Suprapubic skin (tissue), 4 donors: ENCODE results near the gene RUNX3. TPM values are rescaled to one million over a fixed set of nuclear protein-coding genes. Genes with fewer than 3 reads are reported as not detected.

Experiments
- DNase-seq, 2 donors: peaks; one replicate each; pipeline ENCODE4 v3.0.0-alpha.2; 2019; ENCODE audit warnings: low spot score in 2 of 2
- H3K27ac ChIP-seq: fragments of 200-600 bp; sonication (generic); one replicate; pipeline ENCODE4 v1.5.1; 2019
- H3K27me3 ChIP-seq: fragments of 200-600 bp; sonication (generic); one replicate; pipeline ENCODE4 v1.5.1; 2019
- H3K36me3 ChIP-seq: fragments of 200-600 bp; sonication (generic); one replicate; pipeline ENCODE4 v1.5.1; 2019
- H3K4me1 ChIP-seq: fragments of 200-600 bp; sonication (generic); one replicate; pipeline ENCODE4 v1.5.1; 2019
- H3K4me3 ChIP-seq: fragments of 200-600 bp; sonication (generic); one replicate; pipeline ENCODE4 v1.5.1; 2019; ENCODE audit warnings: mild to moderate bottlenecking
- H3K9me3 ChIP-seq: fragments of 200-600 bp; sonication (generic); one replicate; pipeline ENCODE4 v1.5.1; 2019
- CTCF ChIP-seq, 2 donors: fragments of 200-600 bp in 1 of 2; fragments of 450-650 bp in 1 of 2; sonication (generic) in 1 of 2; IDR thresholded peaks; one replicate each; pipeline ENCODE4 v1.5.1; 2016 to 2019; ENCODE audit warnings: antibody characterized with exemption in 2 of 2, mild to moderate bottlenecking in 1 of 2, moderate library complexity in 1 of 2
- EP300 ChIP-seq: sonication (generic); formaldehyde crosslinking; IDR thresholded peaks from one replicate; pipeline ENCODE4 v1.6.1; 2017; ENCODE audit warnings: antibody characterized with exemption
- POLR2A ChIP-seq, 2 donors: fragments of 450-650 bp; IDR thresholded peaks; one replicate each; pipeline ENCODE4 v1.6.1; 2017; ENCODE audit warnings: antibody characterized with exemption in 2 of 2, mild to moderate bottlenecking in 2 of 2, moderate library complexity in 2 of 2
- POLR2AphosphoS5 ChIP-seq, 3 donors: sonication (generic); formaldehyde crosslinking; IDR thresholded peaks; one replicate each; pipeline ENCODE4 v1.6.1; 2017; ENCODE audit warnings: antibody characterized with exemption in 3 of 3
- WGBS: methylation state at CpG from one replicate; pipeline ENCODE4 v1.1.5; 2018; 5-methylcytosine and 5-hydroxymethylcytosine counted together
- total RNA-seq, 4 donors: library from RNA; depleted of rRNA; stranded (reverse); fragments of >200 nt; gene quantifications; one replicate each; pipeline ENCODE4 v1.1.0, GENCODE V29; 2016

Gene RUNX3
- total RNA-seq, 4 donors from 2014 or later, result 7.9 to 18.7 (median 13.8) TPM

- WGBS, result 92% methylated on average over 3 of the region's 3 CpGs
- TF ChIP-seq EP300, result no peak
- no peak for TF ChIP-seq POLR2A (IDR thresholded peaks at IDR 0.05)
- TF ChIP-seq CTCF (IDR thresholded peaks at IDR 0.05), result no peak
- TF ChIP-seq POLR2AphosphoS5 (IDR thresholded peaks at IDR 0.05), result no peak
- no peak overlapping the region for H3K4me3 ChIP-seq
- peaks cover 6% of the 10 kb centered on the region for H3K27me3 ChIP-seq
- DNase-seq, result no peak
- H3K4me1 ChIP-seq, result no peaks in the 10 kb centered on the region
- H3K9me3 ChIP-seq, result no peaks in the 10 kb centered on the region
- no peak overlapping the region for H3K27ac ChIP-seq
- no peaks in the 10 kb centered on the region for H3K36me3 ChIP-seq
Measured at GRCh38 chr1:24944318-24944717, 14.2 kb upstream of the RUNX3 start.

DNA sequence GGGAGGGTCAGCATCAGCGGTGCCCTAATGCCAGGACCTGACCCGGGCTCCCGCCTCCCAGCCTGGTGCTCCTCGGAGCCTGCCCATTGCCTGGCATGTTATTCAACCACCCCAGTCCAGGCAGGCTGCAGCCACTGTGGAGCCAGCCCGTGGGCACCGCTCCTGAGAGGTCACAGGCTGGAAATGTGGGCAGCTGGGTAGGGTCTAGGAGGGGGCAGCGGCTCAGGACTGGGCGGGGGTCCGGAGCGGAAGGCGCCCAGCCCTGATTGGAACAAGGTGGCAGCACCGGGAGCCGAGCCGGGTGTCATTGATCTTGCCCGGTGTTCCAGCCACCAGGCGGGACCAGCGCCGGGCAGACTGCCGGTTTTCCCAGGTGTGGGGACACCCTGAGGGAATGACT, 12.7 kb upstream of the RUNX3 start:
- TF ChIP-seq EP300, result no peak
- TF ChIP-seq POLR2AphosphoS5 (IDR thresholded peaks at IDR 0.05), result no peak
- no peak for TF ChIP-seq CTCF (IDR thresholded peaks at IDR 0.05)
- no peak for TF ChIP-seq POLR2A (IDR thresholded peaks at IDR 0.05)
- 83% methylated on average over 1 of the region's 19 CpGs for WGBS
- Histone ChIP-seq H3K4me3 (no peak overlapping the region), H3K27me3 (peaks cover 6% of the 10 kb centered on the region), H3K27ac (no peak overlapping the region), H3K4me1 (no peaks in the 10 kb centered on the region), H3K9me3 (no peaks in the 10 kb centered on the region), H3K36me3 (no peaks in the 10 kb centered on the region)
- DNase-seq, result no peak

GRCh38 chr1:24941564-24941963, 11.5 kb upstream of the RUNX3 start:
- WGBS, result 74% methylated on average over 2 of the region's 4 CpGs
- H3K9me3 ChIP-seq, result no peaks in the 10 kb centered on the region
- no peak overlapping the region for H3K27ac ChIP-seq
- H3K4me3 ChIP-seq, result no peak overlapping the region
- no peaks in the 10 kb centered on the region for H3K36me3 ChIP-seq
- peaks cover 6% of the 10 kb centered on the region for H3K27me3 ChIP-seq
- DNase-seq, result no peak
- no peak for TF ChIP-seq CTCF (IDR thresholded peaks at IDR 0.05)
- TF ChIP-seq EP300, result no peak
- no peak for TF ChIP-seq POLR2AphosphoS5 (IDR thresholded peaks at IDR 0.05)
- TF ChIP-seq POLR2A (IDR thresholded peaks at IDR 0.05), result no peak
- H3K4me1 ChIP-seq, result no peaks in the 10 kb centered on the region

- H3K27me3 ChIP-seq, result peaks cover 10% of the 10 kb centered on the region
- no peaks in the 10 kb centered on the region for H3K36me3 ChIP-seq
- TF ChIP-seq EP300, result no peak
- no peak for TF ChIP-seq CTCF (IDR thresholded peaks at IDR 0.05)
- no peak for TF ChIP-seq POLR2AphosphoS5 (IDR thresholded peaks at IDR 0.05)
- TF ChIP-seq POLR2A (IDR thresholded peaks at IDR 0.05), result no peak
- H3K4me1 ChIP-seq, result no peaks in the 10 kb centered on the region
- no peak overlapping the region for H3K27ac ChIP-seq
- H3K4me3 ChIP-seq, result no peak overlapping the region
- WGBS, result 89% methylated on average over 7 of the region's 7 CpGs
- no peaks in the 10 kb centered on the region for H3K9me3 ChIP-seq
- DNase-seq, result no peak
Measured at GRCh38 chr1:24940231-24940630, 10.2 kb upstream of the RUNX3 start.

GRCh38 chr1:24939675-24940193, 9.7 kb upstream of the RUNX3 start:
- H3K27ac ChIP-seq, result no peak overlapping the region
- H3K9me3 ChIP-seq, result no peaks in the 10 kb centered on the region
- WGBS, result 74% methylated on average over 4 of the region's 4 CpGs
- no peak overlapping the region for H3K4me3 ChIP-seq
- TF ChIP-seq EP300, result no peak
- no peak for TF ChIP-seq POLR2AphosphoS5 (IDR thresholded peaks at IDR 0.05)
- no peak for TF ChIP-seq CTCF (IDR thresholded peaks at IDR 0.05)
- TF ChIP-seq POLR2A (IDR thresholded peaks at IDR 0.05), result no peak
- no peaks in the 10 kb centered on the region for H3K36me3 ChIP-seq
- DNase-seq, result no peak
- peaks cover 15% of the 10 kb centered on the region for H3K27me3 ChIP-seq
- no peaks in the 10 kb centered on the region for H3K4me1 ChIP-seq
